Loucy (cell line): ENCODE results near the gene LRRC38.
"Not testable (repeated sequence)": the region's sequence is repeated elsewhere in the genome, so short reads cannot be mapped to it uniquely, and the experiment has no call there.

Experiments
- H2AFZ ChIP-seq: fragments of 200-600 bp; sonication (generic); 2 replicates; pipeline ENCODE4 v1.6.0; 2016; ENCODE audit warnings: antibody characterized with exemption, mild to moderate bottlenecking, low read length, moderate library complexity
- H3F3A ChIP-seq: fragments of 200-600 bp; 2 replicates; pipeline ENCODE4 v1.6.0; 2016; ENCODE audit warnings: antibody characterized with exemption, low read depth, mild to moderate bottlenecking
- H3K27me3 ChIP-seq: fragments of 200-600 bp; sonication (generic); 2 replicates; pipeline ENCODE4 v1.6.1; 2014; ENCODE audit warnings: low read length, mild to moderate bottlenecking; ENCODE audit not compliant: insufficient read depth, poor library complexity, severe bottlenecking
- H3K36me3 ChIP-seq: fragments of 200-600 bp; sonication (generic); 2 replicates; pipeline ENCODE4 v1.6.1; 2016; ENCODE audit warnings: low read length; ENCODE audit not compliant: insufficient read depth
- H3K4me1 ChIP-seq: fragments of 200-600 bp; sonication (generic); 2 replicates; pipeline ENCODE4 v1.5.1; 2014; ENCODE audit warnings: low read length, mild to moderate bottlenecking; ENCODE audit not compliant: insufficient read depth, poor library complexity, severe bottlenecking
- H3K4me2 ChIP-seq: fragments of 200-600 bp; sonication (generic); 2 replicates; pipeline ENCODE4 v1.6.0; 2014; ENCODE audit warnings: antibody characterized with exemption, low read length, low read depth, mild to moderate bottlenecking; ENCODE audit not compliant: poor library complexity, severe bottlenecking
- H3K4me3 ChIP-seq: fragments of 200-600 bp; sonication (generic); 2 replicates; pipeline ENCODE4 v1.5.1; 2014; ENCODE audit warnings: low read length, mild to moderate bottlenecking, mixed read lengths; ENCODE audit not compliant: poor library complexity, severe bottlenecking
- H3K79me2 ChIP-seq: fragments of 200-600 bp; sonication (generic); 2 replicates; pipeline ENCODE4 v1.6.1; 2014; ENCODE audit warnings: low read length; ENCODE audit not compliant: insufficient read depth
- H3K9ac ChIP-seq: fragments of 200-600 bp; sonication (generic); 2 replicates; pipeline ENCODE4 v1.6.0; 2014; ENCODE audit warnings: mild to moderate bottlenecking, low read depth, low read length, moderate library complexity; ENCODE audit not compliant: poor library complexity, severe bottlenecking
- H3K9me2 ChIP-seq: fragments of 200-600 bp; sonication (generic); replicated peaks from 2 replicates; pipeline ENCODE4 v1.6.1; 2016; ENCODE audit warnings: low read depth, low read length, mixed read lengths
- H3K9me3 ChIP-seq: fragments of 200-600 bp; sonication (generic); 2 replicates; pipeline ENCODE4 v1.6.1; 2014; ENCODE audit warnings: mild to moderate bottlenecking, antibody characterized with exemption, low read length, low read depth; ENCODE audit not compliant: insufficient read depth
- H4K20me1 ChIP-seq: fragments of 200-600 bp; sonication (generic); 2 replicates; pipeline ENCODE4 v1.6.0; 2014; ENCODE audit warnings: antibody characterized with exemption, low read length, mild to moderate bottlenecking; ENCODE audit not compliant: insufficient read depth, poor library complexity, severe bottlenecking
- EZH2phosphoT487 ChIP-seq: fragments of 200-600 bp; IDR thresholded peaks from 2 replicates; pipeline ENCODE4 v1.6.1; 2018; ENCODE audit warnings: antibody characterized with exemption, mild to moderate bottlenecking, moderate library complexity, borderline replicate concordance
- TF ChIP-seq, protein P1 (sequence below): fragments of 200-600 bp; sonication (generic); conservative IDR thresholded peaks from 2 replicates; pipeline ENCODE4 v1.5.1; 2014; ENCODE audit warnings: mild to moderate bottlenecking, antibody characterized with exemption, low read length

The LRRC38 gene

DNA sequence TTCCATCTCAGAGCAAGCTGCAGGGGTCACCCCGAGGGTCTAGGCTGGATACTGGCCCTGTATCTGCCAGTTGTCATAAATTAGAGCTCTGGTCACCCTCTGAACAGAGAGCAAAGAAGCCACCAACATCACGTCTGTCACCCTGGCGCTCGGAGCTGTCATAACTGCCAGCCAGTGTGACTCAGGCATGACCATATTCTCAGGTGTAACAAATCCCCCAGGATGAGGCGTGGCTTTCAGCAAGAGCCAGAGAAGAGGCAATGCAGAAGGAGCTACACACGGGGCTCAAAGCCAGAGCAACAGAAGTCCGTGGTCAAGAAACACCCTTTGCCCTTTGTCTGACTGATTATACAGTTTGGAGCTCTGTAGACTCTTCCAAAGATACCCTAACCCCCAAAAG lies 63.6 kb downstream of the LRRC38 start:
- Histone ChIP-seq H3K4me2 (no peak overlapping the region), H3K27me3 (no peaks in the 10 kb centered on the region), H3K79me2 (no peaks in the 10 kb centered on the region)

DNA sequence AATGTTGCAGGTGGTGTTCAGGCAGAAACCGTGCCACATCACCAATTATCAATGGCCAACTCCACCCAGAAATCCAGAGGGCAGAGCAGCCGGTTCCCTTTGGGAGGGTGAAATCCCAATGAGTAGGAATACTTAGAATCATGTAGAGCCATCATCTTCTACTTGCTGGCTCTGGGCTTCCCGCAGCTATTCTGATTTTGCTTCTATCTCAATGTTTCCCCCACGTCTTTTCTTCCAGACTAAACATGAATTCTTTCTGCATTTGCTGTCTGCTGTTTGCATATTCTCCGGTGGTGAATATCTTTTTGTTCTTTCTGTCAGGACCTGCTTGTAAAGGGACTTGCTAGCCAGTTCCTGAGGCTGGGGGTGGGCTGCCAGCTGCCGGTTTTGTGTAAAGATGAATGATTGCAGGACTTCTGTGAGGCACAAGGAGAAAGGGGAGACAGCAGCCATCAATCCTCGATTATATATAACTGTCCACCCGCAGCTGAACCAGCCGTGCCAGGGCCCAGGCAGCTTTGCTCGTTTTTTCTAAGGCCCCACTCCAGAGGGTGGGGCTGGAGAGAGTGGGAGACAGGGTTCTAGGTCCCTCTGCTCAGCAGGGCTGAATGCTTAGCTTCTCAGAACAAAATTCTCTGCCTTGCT lies 70.3 kb downstream of the LRRC38 start:
- no peak for TF ChIP-seq EZH2phosphoT487
- TF ChIP-seq, protein P1, sequence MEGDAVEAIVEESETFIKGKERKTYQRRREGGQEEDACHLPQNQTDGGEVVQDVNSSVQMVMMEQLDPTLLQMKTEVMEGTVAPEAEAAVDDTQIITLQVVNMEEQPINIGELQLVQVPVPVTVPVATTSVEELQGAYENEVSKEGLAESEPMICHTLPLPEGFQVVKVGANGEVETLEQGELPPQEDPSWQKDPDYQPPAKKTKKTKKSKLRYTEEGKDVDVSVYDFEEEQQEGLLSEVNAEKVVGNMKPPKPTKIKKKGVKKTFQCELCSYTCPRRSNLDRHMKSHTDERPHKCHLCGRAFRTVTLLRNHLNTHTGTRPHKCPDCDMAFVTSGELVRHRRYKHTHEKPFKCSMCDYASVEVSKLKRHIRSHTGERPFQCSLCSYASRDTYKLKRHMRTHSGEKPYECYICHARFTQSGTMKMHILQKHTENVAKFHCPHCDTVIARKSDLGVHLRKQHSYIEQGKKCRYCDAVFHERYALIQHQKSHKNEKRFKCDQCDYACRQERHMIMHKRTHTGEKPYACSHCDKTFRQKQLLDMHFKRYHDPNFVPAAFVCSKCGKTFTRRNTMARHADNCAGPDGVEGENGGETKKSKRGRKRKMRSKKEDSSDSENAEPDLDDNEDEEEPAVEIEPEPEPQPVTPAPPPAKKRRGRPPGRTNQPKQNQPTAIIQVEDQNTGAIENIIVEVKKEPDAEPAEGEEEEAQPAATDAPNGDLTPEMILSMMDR: no peak
- no peak overlapping the region for H3K4me3 ChIP-seq
- H2AFZ ChIP-seq: no peak overlapping the region
- H4K20me1 ChIP-seq: no peaks in the 10 kb centered on the region
- no peaks in the 10 kb centered on the region for H3K27me3 ChIP-seq
- no peak overlapping the region for H3K4me2 ChIP-seq
- H3K36me3 ChIP-seq: no peaks in the 10 kb centered on the region
- H3K9me2 ChIP-seq: no peaks in the 10 kb centered on the region
- H3K79me2 ChIP-seq: no peaks in the 10 kb centered on the region
- H3K4me1 ChIP-seq: no peaks in the 10 kb centered on the region
- no peaks in the 10 kb centered on the region for H3K9me3 ChIP-seq
- H3F3A ChIP-seq: no peaks in the 10 kb centered on the region
- no peak overlapping the region for H3K9ac ChIP-seq

More for the DNA sequence above, 63.6 kb downstream of the LRRC38 start:
- no peaks in the 10 kb centered on the region for H3K9me2 ChIP-seq
- H3K9ac ChIP-seq: no peak overlapping the region
- no peak overlapping the region for H2AFZ ChIP-seq
- no peaks in the 10 kb centered on the region for H3K4me1 ChIP-seq
- no peaks in the 10 kb centered on the region for H4K20me1 ChIP-seq
- H3K9me3 ChIP-seq: no peaks in the 10 kb centered on the region
- no peak overlapping the region for H3K4me3 ChIP-seq
- H3F3A ChIP-seq: no peaks in the 10 kb centered on the region
- TF ChIP-seq EZH2phosphoT487: no peak
- TF ChIP-seq, protein P1: no peak
- no peaks in the 10 kb centered on the region for H3K36me3 ChIP-seq

DNA sequence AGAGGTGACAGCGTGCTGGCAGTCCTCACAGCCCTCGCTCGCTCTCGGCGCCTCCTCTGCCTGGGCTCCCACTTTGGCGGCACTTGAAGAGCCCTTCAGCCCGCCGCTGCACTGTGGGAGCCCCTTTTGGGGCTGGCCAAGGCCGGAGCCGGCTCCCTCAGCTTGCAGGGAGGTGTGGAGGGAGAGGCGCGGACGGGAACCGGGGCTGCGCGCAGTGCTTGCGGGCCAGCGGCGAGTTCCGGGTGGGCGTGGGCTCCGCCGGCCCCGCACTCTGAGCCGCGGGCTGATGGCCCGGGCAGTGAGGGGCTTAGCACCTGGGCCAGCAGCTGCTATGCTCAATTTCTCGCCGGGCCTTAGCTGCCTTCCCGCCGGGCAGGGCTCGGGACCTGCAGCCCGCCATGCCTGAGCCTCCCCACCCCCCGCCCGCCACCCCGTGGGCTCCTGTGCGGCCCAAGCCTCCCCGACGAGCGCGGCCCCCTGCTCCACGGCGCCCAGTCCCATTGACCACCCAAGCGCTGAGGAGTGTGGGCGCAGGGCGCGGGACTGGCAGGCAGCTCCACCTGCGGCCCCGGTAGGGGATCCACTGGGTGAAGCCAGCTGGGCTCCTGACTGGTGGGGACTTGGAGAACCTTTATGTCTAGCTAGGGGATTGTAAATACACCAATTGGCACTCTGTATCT lies 74.6 kb downstream of the LRRC38 start:
- H3F3A ChIP-seq, H3K4me3 ChIP-seq, H3K79me2 ChIP-seq, H3K9ac ChIP-seq, H3K9me3 ChIP-seq, H2AFZ ChIP-seq, H3K36me3 ChIP-seq, H3K4me2 ChIP-seq, H3K9me2 ChIP-seq, H3K4me1 ChIP-seq, H3K27me3 ChIP-seq, H4K20me1 ChIP-seq: not testable (repeated sequence)

DNA sequence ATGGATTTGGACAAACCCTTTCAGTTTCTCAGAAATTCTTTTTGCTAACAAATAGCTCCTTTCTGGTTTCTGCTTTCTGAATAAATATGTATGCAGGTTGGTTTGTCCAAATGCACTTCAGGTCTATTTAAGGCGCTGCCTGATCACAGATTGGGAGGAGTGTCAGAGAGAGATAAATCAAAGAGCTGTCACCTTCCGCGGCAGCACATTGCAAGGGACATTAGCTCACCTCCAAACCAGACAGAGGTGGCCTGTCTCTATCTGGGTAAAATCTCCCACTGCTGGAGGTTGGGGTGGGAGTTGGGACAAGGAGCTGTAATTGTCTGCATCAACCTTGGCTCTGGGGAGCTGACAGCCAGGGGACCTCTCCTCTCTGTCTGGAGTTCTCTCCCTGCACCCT lies 78.3 kb downstream of the LRRC38 start:
- no peak overlapping the region for H3K4me3 ChIP-seq

DNA sequence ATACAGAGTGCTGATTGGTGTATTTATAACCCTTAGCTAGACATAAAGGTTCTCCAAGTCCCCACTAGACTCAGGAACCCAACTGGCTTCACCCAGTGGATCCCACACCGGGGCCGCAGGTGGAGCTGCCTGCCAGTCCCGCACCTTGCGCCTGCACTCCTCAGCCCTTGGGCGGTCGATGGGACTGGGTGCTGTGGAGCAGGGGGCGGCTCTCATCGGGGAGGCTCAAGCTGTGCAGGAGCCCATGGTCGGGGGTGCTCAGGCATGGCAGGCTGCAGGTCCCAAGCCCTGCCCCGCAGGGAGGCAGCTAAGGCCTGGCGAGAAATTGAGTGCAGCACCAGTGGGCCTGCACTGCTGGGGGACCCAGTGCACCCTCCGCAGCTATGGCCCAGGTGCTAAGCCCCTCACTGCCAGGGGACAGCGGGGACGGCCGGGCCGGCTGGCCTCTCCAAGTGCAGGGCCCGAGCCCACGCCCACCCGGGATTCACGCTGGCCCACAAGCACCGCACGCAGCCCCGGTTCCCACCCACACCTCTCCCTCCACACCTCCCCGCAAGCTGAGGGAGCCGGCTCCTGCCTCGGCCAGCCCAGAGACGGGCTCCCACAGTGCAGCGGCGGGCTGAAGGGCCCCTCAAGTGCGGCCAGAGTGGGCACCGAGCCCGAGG lies 80.0 kb downstream of the LRRC38 start:
- H3K9me2 ChIP-seq, H3K36me3 ChIP-seq, H3K27me3 ChIP-seq, H3K4me3 ChIP-seq, H3K4me2 ChIP-seq, H3K9me3 ChIP-seq, H4K20me1 ChIP-seq, H3K4me1 ChIP-seq, H3K79me2 ChIP-seq, H3K9ac ChIP-seq, H2AFZ ChIP-seq, H3F3A ChIP-seq: not testable (repeated sequence)

More for the DNA sequence above, 78.3 kb downstream of the LRRC38 start:
- Histone ChIP-seq H3K4me2 (no peak overlapping the region), H3K9ac (no peak overlapping the region), H3K9me3 (no peaks in the 10 kb centered on the region), H3K79me2 (no peaks in the 10 kb centered on the region), H4K20me1 (no peaks in the 10 kb centered on the region), H2AFZ (no peak overlapping the region), H3K4me1 (no peaks in the 10 kb centered on the region), H3K36me3 (no peaks in the 10 kb centered on the region), H3K27me3 (no peaks in the 10 kb centered on the region), H3F3A (no peaks in the 10 kb centered on the region), H3K9me2 (no peaks in the 10 kb centered on the region)
- TF ChIP-seq, protein P1: no peak
- TF ChIP-seq EZH2phosphoT487: no peak
